ENCODE measurements around the gene FBXO45. TPM values are rescaled to one million over a fixed set of nuclear protein-coding genes. Genes with fewer than 3 reads are reported as not detected.

Gene FBXO45
- total and polyA plus RNA-seq, 2 of the 4 experiments (the other 2 are of a cell fraction) = 3.8 to 5.0 TPM

GRCh38 chr3:196629228-196629627 is 60.8 kb downstream of the FBXO45 start:
- no peak overlapping the region for H4K5ac ChIP-seq (ENCODE audit: low read depth, low read length)
- H3K9ac ChIP-seq (ENCODE audit: low read depth, low read length) = no peak overlapping the region
- no peaks in the 10 kb centered on the region for H3K9me3 ChIP-seq (ENCODE audit: control insufficient read depth, insufficient read depth, low read length)
- H3K18ac ChIP-seq (ENCODE audit: low read depth, low read length) = no peak overlapping the region
- POLR2A ChIA-PET (ENCODE audit: unreplicated experiment) = no interaction called here
- BruUV-seq (replicated peaks) = no TSS peak
- H3K4me1 ChIP-seq (ENCODE audit: control insufficient read depth, insufficient read depth, low read length) = peaks cover 2% of the 10 kb centered on the region; the same call in 1 of the 2 replicates
- no peaks in the 10 kb centered on the region for H3K36me3 ChIP-seq (ENCODE audit: control insufficient read depth, insufficient read depth, low read length)
- H2BK20ac ChIP-seq (ENCODE audit: low read depth, low read length) = no peak overlapping the region
- no peak overlapping the region for H2AK9ac ChIP-seq (replicated peaks; ENCODE audit: low read depth, low read length, poor library complexity)
- no peaks in the 10 kb centered on the region for H4K20me1 ChIP-seq (ENCODE audit: insufficient read depth, low read length)
- no peaks in the 10 kb centered on the region; the same call in none of the 2 replicates for H3K27me3 ChIP-seq (ENCODE audit: control insufficient read depth, insufficient read depth, low read length)
- intact Hi-C loops (cut with micrococcal nuclease) (no loop called here), in situ Hi-C loops (cut with MboI; ENCODE audit: low sequenced_read_pairs) (no loop called here), dilution Hi-C loops (cut with HindIII; ENCODE audit: low sequenced_read_pairs, unreplicated experiment) (no loop called here)
- DNase-seq = no peak
- no peak overlapping the region for H3K4ac ChIP-seq (ENCODE audit: low read depth, low read length)
- no peak overlapping the region for H4K8ac ChIP-seq (ENCODE audit: low read depth in 2 of 2, low read length in 2 of 2)
- no peaks in the 10 kb centered on the region for H3K79me1 ChIP-seq (ENCODE audit: low read depth in 1 of 2, low read length in 2 of 2)
- H4K91ac ChIP-seq (ENCODE audit: insufficient read depth, low read depth, low read length) = no peak overlapping the region
- no peak overlapping the region for H3K23ac ChIP-seq (ENCODE audit: low read depth, low read length)
- no peak overlapping the region for H2BK15ac ChIP-seq (ENCODE audit: low read depth, low read length)
- H3K9me1 ChIP-seq (ENCODE audit: insufficient read depth, low read length) = peaks cover 4% of the 10 kb centered on the region; the same call in 1 of the 2 replicates
- no CpG with 5 or more reads among the region's 2 CpGs for WGBS, 2 experiments (ENCODE audit: extremely low coverage in 2 of 2, insufficient read length in 1 of 2)
- CTCF ChIA-PET = no interaction called here
- H2AK5ac ChIP-seq (ENCODE audit: low read depth, low read length) = no peak overlapping the region
- H2BK120ac ChIP-seq (ENCODE audit: low read depth, low read length) = no peak overlapping the region
- TF ChIP-seq CHD1 (IDR thresholded peaks at IDR 0.05; ENCODE audit: low read depth, low read length) = no peak
- no peak for TF ChIP-seq RAD21 (IDR thresholded peaks at IDR 0.05; ENCODE audit: low read length)
- TF ChIP-seq NFE2L2 (IDR thresholded peaks at IDR 0.05; ENCODE audit: low read depth, low read length) = no peak
- no peak for TF ChIP-seq FOS (IDR thresholded peaks at IDR 0.05; ENCODE audit: low read depth, low read length)
- no peak for TF ChIP-seq RFX5 (IDR thresholded peaks at IDR 0.05; ENCODE audit: low read depth, low read length)
- TF ChIP-seq RCOR1 (IDR thresholded peaks at IDR 0.05; ENCODE audit: insufficient replicate concordance, low read length) = no peak
- no peak for TF ChIP-seq MAFK (IDR thresholded peaks at IDR 0.05; ENCODE audit: low read depth, low read length)
- H2AFZ ChIP-seq (replicated peaks; ENCODE audit: low read length, poor library complexity) = no peak overlapping the region
- H3K27ac ChIP-seq (ENCODE audit: insufficient read depth, low read length) = no peak overlapping the region
- no peak overlapping the region for H3K4me3 ChIP-seq (ENCODE audit: insufficient read depth, low read depth, low read length)
- H3K4me2 ChIP-seq (ENCODE audit: low read depth, low read length) = no peak overlapping the region
- no peak for ATAC-seq (ENCODE audit: low read depth)
- no peak overlapping the region for H3K56ac ChIP-seq (ENCODE audit: extremely low read depth, insufficient read depth, low read length)
- no peak overlapping the region for H2BK5ac ChIP-seq (ENCODE audit: low read depth, low read length, poor library complexity, severe bottlenecking)
- no peak overlapping the region for H3K14ac ChIP-seq (replicated peaks; ENCODE audit: low read depth, low read length)
